NCI-H446 (cell line): Measurements from ENCODE around the gene IKZF3.
"Not testable (repeated sequence)": the region's sequence is repeated elsewhere in the genome, so short reads cannot be mapped to it uniquely, and the experiment has no call there.

Experiments used
- DNase-seq, 2 experiments: peaks; one replicate each; lab custom pipeline; 2025; lab: John Stamatoyannopoulos, UW

The IKZF3 gene

DNA sequence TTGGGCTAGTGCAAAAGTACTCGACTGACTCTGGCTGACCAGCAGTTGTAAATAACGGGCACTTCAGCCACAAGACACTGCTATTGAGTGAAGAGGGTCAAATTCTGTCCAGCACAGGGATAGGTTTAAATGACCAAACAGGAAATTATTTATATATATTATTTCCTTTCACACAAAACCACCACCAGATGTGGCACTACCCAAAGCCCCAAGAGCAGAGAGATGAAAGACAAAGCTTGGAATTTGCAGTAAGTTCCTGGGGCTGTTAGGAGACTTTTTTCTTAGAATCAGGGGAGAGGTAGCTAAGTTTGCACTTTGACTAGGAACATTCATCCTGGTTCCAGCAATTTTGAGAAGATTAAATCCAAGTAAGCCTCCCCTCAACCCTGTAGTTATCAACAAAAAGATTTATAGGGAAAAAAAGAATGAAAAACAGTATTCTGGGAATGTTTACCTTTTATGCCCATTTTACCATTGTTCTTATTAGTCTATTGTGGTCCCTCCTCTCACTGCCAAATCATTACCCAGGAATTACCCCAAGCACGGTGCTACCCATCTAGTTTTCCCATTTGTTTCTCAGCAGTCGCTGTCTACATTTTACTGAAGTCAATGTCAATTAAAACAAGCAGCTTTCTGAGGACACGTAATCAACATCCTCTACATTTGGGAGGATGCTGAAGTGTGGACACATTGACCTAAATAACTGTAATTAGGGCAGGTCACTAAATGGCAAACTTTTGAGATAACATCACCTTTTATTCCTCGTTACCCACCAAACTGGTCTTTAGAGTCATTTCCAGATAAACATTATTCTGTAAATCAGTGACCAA is 82.9 kb downstream of the IKZF3 start:
- DNase-seq = no peak

DNA sequence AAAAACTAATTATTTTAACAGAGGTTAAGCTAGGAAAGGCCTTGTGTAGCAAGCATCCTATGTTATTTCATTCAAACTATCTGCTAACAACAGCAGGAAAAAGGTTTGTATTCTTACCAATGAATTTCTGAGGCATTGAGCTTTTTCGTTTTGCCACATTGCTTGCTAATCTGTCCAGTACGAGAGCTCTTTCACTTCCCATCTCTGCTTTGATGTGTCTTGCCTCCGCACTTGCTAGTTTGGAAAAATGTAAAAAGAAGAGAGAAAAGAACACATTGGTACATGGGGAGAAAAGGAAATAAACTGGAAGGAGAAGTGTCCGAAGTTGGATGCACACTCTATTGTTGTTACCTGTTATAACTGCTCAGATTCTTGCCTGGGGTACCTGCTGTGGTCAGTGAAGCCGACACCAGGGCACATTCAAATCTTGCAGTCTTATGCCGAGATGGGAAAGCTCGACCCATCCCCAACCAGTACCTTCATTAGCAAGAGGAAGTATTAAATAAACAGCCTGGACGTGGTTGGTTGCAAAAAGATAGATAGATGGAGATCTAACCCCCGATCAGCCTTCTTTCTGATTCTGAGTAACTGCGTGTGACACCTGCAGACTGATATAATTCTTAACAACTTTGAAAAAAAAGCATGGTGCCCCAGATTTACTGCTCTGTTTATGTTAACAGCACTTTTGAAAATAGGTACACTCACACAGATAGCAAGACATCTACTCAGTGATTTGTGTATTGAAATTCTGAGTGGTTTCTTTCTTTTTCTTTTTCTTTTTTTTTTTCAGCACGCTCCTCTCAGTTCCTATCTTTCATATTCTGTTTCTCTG is 86.4 kb downstream of the IKZF3 start:
- DNase-seq = no peak

DNA sequence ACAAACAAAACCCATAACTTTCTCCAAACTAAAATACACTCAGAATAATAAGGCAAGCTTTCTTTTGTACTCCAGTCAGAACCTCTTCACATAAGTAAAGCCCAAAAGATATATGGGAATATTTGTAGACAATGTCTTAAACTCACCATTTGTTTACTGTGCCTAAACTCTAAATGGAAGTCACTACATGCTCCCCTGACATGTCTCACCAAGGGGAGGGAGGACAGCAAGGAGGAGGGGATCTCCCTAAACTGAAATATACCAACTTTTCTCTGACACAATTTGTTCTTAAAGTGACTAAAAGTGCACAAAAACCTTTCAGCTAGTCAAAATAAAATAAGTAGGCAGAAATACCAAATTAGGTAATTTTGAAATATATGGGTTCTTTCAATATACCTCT is 87.9 kb downstream of the IKZF3 start:
- no peak for DNase-seq

DNA sequence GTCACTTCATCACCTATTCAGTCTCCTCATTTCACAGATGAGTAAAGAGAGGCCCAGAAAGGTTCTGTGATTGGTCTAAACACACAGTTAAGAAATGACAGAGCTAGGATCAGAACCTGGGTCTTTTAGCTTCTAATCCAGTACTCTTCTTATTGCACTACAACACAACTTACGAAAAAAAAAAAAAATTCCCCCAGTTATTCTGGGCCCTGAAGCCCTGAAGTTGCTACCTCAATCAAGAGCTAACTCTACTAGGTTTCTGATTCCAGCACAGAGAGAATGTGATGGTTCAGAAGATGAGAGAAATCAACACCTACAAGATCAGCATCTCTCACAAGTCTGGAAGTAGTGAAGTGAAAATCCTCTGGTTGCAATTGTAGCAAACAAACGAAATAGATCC is 89.1 kb downstream of the IKZF3 start:
- no peak for DNase-seq

DNA sequence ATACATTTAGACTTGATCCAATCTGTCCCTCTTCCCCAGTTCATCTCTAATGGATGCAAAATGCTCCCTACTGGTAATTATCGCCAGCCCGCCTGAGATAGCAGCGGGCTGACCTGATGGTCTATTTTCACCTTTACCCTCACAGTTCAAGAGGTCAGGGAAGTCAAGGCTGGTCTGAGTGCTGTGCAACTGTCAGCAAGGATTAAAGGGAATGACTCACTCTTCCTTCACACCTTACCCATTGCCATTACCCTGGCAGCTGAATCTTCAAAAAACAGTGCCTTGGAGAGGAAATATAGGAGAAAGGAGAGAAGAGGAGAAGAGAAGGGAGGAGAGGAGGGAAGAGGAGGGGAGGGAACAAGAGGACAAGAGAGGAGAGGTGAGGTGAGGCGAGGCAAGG is 90.1 kb downstream of the IKZF3 start:
- DNase-seq = no peak

DNA sequence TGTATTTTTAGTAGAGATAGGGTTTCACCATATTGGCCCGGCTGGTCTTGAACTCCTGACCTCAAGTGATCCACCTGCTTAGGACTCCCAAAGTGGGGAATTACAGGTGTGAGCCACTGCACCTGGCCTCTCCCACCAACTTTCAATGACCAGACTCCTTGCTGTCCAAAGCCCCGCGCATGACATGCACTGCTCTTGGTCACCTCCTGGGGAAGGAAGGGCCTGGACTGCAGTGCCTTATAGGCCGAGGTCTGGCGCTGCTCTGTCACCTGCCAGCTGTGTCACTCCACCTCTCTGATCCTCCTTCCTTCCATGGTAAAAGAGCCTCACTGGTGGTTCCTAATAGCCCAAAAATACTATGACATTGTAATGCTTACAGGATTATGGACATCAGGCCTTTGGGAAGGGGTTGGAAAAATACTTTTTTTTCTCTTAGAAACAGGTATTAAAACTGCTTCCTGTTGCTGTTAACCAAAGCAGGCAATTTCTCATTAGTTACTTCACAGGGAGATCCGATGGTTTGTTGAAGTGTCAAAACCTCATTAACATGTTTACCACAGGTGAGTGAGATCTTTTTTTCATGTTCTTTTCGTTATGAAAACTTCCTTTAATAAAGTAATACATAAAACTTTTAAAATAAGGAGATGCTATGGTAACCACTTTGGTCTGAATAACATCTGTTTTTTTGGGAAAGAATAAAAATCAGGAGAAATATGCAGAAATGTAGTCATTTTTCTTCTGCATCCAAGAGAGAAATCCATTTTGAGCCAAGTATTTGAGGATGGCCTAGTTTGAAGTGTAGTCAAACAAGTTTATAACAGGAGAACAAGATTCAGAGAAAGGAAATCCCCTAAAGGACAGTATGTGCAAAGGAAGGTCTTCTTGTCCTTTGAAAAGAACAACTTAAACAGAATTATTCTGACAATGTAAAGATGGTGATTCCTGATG is 90.9 kb downstream of the IKZF3 start:
- no peak for DNase-seq

DNA sequence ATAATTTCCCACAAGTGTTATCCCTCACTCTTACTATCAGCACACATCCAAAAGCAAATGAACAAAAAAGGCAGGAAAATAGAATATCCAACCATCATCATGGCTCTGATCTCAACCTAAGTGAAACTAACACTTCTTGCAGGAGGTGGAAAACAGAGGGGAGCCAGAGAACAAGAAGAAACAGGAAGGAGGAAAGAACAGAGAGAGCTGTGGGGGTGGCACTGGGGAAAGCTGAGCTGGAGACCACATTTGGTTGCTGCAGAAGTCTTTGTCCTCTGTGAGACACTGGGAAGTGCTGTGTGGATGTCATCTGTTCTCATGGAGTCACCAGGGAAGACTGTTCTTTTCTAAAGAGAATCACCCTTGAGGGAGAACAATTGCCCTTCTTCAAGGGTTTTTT is 91.7 kb downstream of the IKZF3 start:
- no peak for DNase-seq

DNA sequence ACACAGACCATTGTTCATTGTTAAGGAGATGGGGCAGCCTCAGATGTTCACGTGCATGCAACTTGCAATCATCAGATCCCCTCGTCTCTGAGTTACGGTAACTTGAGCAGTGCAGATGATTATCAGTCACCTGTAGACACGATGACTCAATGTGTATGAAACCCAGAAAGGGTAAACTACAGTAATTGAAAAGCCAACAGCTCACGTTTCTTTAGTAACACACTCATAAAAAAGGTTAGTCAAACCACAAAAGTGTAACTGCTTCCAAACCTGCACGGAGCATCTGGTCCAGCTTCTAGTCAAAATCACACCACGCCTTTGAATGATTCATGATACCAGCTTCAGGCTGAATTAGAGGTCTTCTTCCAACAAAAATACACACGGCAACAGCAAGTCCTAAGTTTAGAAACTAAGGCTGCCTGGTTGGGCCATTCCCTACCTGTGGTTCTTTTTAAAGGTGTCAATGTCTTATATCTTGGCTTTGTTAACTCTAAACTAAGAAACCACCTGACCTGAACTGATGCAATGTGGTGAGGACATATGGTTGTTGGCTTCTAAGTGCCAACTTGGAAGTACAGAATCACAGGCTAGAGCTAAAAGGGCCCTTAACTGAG is 94.0 kb downstream of the IKZF3 start:
- no peak for DNase-seq

DNA sequence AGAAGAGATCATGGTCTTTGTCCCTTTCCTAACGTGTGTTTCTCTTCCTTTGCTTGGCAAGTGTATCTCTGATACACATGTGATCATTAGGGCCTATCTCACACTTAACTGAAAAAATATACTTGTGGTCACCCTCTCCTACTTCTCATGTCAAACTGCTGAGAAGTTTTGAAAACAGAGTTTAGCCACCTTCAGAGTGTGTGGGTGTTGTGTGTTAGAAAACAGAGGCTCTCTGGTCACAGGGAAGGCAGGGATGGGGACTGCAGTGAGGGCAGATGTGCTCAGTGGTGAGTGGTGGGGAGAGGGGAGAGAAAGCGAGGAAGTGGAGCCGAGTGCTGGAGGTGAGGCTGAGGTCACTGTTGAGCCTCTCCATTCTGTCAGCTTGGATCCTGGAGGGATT is 97.0 kb downstream of the IKZF3 start:
- DNase-seq = no peak

DNA sequence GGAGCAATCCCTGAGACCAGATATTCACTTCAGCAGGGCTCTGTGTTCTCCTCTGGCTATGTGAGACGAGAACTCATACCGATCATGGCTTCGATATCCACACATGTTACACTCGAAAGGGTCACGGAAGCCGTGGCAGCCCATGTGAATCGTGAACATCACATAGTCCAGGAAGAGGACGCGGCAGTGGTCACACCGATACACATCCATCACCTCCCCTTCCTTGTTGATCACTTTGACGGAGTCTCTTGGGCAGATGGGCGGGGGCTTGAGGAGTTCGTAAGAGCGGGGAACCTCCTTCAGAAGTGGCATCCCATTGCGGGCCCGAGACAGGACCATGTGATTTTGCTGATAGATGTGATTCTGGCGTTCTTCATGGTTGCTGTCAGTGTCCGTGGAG is 98.3 kb downstream of the IKZF3 start:
- DNase-seq = no peak

DNA sequence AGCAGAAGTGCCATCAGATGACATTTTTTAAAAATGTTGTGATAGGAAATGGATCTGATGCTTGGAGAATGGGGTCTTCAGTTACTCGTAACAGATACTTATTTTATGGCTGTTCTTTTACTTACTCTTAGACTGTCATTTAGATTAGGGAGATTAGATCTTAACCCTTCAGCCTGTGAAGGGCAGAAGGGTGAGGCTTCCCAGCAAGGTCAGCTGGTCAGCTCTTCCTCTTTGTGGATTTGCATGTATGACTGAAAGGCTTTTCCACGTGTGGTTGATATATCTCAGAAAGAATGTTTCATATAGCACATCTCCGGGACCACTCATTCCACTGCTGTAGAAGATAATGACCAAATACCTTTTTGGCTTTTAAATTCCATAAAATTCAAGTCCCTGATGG is 98.9 kb downstream of the IKZF3 start:
- DNase-seq = no peak

DNA sequence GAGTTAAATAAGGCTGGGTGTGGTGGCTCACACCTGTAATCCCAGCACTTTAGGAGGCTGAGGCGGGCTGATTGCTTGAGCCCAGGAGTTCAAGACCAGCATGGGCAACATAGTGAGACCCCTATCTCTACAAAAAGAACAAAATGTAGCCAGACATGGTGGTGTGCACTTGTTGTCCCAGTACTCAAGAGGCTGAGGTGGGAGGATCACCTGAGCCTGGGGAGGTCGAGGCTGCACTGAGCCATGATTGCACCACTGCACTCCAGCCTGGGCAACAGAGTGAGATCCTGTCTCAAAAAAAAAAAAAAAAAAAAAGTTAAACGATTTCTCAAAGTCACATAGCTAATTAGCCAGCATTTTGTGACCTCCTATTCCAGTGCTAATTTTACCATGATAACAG is 99.9 kb downstream of the IKZF3 start:
- not testable (repeated sequence) for DNase-seq

DNA sequence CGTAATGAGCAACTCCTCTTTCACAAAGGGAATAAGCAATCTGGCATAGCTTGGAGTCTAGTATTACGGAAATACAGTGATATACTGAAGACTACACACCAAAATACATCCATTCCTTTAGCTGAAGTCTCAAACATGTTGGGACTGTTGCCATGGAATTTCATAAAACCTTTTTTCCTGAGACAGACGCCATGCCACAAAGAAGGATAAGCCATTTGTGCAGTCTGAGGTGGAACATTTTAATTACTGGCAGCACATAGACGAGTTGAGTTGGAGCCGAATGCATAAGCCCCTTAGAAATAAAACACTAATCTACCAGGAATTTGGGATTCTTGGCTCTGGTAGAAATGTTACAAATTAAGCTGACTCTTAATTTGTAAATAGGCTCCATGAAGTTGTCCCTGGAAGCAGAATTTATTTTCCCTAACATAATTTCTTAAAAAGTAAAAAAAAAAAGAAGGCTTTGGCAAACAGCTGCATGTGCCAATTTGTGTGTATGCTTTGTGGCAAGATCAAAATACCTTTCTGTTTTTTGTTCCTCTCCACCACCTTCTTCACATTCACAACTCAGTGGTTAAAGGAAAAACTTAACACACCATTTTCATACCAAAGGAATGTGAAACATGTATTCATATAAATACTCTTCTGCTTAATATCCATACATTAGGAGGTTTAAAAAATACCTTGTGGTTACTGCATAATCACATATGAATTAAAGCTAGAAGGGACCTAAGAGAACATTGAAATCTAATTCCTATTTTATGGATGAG is 100.9 kb downstream of the IKZF3 start:
- DNase-seq = no peak

DNA sequence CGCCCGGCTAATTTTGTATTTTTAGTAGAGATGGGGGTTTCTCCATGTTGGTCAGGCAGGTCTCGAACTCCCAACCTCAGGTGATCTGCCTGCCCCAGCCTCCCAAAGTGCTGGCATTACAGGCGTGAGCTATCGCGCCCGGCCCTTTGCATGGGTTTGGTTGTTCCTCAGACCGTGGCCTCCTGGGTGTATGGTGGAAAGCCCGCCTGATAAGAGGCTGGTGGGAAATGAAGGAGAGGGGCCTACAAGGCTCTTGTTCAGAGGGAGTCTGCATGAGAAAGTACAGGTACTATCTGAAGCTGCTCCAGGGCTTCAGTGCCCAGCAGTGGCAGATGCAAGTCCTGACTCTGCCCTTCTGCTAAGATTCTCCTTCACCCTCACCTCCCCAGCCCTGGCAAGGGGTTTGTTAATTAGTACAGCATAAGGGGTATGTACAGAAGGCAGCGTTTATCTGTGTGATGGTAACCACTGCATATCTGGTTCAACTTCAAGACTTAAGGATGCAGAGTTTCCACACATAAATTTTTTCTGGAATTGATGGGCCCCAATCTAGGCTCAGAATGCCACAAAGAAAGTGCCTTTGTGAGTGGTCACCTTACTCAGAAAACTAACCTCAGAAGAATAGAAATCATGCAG is 102.1 kb downstream of the IKZF3 start:
- DNase-seq = no peak

DNA sequence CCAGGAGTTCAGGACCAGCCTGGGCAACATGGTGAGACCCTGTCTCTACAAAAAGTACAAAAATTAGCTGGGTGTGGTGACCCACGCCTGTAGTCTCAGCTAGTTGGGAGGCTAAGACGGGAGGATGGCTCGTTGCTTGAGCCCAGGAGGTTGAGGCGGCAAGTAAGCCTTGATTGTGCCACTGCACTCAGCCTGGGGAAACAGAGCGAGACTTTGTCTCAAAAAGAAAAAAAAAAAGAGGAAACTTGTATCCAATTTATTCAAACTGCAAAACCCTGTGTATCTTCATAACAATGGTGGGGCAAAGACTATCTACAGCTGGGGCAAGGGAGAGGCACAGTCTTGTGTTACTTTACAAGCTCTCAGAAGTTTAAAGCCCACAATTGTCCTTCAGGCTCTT is 104.9 kb downstream of the IKZF3 start:
- DNase-seq = no peak

DNA sequence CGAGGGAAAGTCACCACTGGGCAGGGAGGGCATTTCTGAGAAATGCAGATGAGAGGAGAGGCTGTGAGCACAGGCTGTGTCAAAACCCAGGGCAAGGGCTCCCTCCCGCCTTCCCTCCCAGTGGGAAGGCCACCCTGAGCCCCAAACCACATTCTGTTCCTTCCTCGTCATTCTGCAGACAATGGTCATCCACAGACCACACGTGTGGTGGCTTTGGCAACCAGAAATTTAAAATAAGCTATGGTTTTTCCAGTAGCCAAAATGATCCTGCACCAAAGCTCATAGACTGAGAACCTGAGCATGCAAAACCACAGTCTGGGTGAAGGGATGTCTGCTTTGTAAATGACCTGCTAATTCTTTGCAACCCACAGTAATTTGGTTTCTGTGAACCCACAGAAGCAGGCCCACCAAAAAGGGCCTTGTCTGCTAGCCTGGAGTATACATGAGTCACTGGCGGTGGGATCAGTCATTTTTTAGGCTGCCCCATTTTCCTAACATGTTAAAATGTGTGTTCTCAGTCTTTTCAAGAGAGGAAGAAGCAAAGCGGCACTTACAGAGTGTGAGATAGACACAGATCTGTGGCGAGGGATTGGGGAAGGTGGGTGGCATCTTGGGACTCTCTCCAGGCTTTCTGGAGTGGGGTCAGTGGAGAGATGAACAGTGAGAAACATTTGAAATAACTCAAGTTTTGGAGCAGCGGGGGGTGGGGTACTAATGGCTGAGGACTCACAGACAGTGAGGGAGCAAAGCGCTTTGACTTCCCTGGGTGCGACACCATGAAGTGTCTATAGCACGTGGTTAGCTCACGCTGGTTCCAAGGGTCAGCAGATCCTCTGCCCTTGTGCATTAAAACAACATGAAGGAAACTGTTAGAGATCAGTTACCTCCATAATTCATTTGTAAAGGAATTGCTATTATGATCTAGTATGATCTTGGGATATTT is 105.9 kb downstream of the IKZF3 start:
- DNase-seq = no peak

DNA sequence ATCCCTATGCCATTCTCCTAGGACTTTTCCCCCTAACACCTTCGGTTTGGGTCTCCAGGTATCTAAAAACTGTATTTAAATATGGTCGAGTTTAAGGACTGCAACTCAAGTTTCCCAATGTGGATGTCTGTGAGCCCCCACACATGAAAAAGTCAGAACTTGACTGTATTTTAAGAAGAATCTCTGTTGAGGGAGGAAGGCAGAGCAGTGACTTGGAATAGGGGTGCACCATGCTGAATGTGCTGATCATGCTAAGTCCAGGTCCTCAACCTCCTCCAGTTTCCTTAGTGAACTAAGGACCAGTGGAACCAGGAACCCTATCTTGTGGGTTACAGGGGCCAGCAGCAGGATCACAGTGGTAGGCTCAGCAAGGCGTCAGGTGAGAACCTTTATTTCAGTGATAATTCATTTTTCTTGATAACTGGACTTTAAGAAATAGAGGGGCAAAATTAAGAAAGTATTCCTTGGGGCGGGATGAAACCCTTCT is 106.9 kb downstream of the IKZF3 start:
- no peak for DNase-seq

DNA sequence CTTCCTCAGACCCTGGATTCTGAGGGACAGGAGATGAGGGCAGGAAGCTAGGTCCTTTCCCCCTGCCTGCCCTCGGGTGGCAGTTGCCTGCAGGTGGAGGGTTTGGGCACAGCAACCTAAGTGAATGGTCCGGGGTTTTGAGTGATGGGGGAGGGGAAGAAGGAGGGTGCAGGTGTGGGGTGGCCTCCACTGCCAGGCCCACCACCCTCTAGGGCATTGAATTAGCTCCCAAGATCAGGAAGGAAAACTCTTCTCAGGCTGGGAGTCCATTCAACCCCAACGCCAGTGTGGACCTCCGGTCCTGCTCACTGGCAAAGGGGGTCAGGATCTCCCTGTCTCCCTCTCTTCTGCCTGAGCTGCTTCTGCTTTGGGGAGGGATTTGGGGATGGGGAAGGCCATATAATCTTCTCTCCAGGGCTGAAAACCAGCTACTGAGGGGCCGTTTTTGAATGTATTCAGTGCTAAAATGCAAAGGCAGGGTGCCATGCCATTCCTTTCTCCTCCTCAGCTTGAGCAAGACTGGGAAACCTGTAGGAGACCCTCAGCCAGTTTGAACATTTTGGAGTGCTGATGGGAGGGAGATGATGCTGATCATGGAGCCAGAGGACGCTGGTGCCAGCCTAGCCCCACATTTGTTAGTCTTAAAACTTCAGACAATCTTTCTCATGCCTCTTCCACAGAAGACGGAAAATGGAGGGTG is 107.6 kb downstream of the IKZF3 start:
- no peak for DNase-seq
